HG03280 (cell line): ENCODE measurements around the gene CELA3B.
"Not testable (repeated sequence)": the region's sequence is repeated elsewhere in the genome, so short reads cannot be mapped to it uniquely, and the experiment has no call there.

Experiments
- ATAC-seq: cut with Tn5 transposase; IDR thresholded peaks from one replicate; pipeline ENCODE4 v1.9.1; 2021; ENCODE audit warnings: mild to moderate bottlenecking, moderate library complexity; ENCODE audit not compliant: unreplicated experiment

The CELA3B gene

DNA sequence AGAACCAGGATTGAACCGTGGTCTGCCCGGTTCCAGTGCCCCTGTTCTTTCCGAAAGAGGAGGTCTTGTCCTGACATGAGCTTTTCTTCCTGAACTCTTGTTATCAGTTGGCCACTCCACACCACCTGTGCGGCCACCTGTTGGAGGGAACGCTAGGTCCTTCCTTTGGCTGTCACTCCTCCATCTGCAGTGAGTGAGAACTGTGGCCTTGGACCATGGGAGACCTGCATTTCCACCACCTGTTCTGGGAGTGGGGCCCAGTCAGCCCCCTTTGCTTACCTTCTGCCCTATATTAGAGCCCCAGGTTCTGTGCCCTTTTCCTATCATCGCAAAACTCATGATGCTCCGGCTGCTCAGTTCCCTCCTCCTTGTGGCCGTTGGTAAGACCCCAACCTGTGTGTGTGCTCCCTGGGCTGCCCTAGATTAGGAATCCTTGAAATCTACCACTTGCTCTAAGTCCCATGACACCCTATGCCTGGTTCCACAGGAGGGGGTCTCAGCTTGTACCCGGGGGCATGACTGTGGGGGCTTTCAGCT is at the start of gene CELA3B:
TSS of gene CELA3B (plus strand) at position 320 of the 537 bp plus-strand sequence. CDS start at position 338, 18 bp downstream.
- not testable (repeated sequence) for ATAC-seq

GRCh38 chr1:21927533-21928237 is 49.1 kb upstream of the CELA3B start:
- no peak for ATAC-seq

- ATAC-seq = no peak
These were observed 46.7 kb upstream of the CELA3B start for GRCh38 chr1:21930080-21930571.

DNA sequence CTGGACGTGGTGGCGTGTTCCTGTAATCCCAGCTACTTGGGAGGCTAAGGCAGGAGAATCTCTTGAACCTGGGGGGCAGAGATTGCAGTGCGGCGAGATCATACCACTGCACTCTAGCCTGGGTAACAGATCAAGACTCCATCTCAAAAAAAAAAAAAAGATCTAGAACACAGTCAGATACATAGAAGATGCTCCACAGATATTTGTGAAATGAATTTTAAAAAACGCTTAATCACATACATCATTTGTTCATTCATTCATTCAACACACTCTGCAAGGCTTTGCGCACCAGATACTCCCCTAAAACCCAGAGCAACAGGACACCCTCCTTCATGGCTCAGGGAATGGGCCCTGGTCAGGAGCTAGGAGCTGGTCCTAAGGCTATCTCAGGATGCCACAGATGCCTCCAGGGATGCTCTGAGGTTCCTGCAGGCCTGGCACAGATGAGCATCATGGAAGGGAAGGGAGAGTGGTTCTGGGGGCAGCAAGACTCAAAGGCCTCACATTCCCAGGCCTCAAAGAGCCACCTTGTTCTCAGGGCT is 46.1 kb upstream of the CELA3B start:
- ATAC-seq = no peak

DNA sequence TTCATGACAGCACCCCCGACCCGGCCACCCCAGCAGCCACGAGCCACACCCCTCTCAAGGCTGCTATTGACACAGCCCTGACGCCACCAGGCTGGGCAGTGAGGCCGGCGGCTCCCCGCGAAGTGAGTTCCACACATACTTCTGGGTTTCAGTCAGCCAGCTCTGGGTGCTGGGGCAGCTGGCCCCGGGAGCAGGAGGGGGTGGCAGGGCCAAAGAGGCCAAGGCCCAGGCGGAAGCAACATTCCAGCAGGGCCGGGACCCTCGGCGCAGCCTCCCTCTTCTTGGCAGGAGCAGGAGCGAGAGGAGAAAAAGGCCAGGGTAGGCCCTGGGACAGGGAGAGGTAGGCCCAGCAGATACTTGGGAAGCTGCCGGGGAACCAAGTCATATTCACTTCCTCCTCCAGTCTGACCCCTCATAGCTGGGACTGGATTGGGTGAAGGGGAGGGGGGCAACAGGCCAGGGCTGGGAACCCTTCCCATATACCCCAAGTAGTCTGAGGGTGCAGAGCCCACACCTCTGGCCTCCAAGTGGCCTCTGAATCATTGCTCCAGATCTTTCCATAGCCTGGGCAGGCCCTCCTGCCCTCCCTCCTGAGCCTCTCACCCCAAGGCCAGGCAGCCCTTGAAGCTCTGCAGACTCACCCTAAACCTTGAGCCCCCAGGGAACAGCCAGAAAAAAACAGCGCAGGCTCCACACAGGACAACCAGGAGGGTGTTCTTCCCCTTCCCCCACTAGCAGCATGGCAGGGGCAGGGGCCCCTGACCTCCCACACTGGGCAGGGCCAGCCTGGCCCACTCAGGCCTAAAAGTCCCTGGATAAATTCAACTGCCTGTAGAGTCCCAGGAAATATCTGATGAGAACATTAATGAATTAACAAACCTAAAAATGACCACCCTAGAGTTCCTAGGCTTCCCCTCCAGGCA is 45.4 kb upstream of the CELA3B start:
- no peak for ATAC-seq

DNA sequence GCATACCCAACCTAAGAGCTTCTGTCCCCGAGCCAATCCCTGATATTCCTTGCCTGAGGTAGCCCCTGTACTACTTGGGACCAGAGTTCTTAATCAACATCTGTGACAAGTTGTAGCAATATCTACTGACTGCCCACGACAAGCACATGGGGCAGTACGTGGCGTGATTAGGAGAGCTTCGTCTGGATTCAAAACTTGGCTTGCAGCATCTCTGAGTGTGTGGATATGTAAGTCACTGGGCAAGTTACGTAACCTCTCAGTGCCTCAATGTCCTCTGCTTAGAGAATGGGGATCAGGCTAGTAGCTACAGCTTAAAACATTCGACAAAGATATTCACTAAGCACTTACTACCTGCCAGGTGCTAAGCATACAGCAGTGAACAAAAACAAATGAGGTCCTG is 44.7 kb upstream of the CELA3B start:
- ATAC-seq = no peak

DNA sequence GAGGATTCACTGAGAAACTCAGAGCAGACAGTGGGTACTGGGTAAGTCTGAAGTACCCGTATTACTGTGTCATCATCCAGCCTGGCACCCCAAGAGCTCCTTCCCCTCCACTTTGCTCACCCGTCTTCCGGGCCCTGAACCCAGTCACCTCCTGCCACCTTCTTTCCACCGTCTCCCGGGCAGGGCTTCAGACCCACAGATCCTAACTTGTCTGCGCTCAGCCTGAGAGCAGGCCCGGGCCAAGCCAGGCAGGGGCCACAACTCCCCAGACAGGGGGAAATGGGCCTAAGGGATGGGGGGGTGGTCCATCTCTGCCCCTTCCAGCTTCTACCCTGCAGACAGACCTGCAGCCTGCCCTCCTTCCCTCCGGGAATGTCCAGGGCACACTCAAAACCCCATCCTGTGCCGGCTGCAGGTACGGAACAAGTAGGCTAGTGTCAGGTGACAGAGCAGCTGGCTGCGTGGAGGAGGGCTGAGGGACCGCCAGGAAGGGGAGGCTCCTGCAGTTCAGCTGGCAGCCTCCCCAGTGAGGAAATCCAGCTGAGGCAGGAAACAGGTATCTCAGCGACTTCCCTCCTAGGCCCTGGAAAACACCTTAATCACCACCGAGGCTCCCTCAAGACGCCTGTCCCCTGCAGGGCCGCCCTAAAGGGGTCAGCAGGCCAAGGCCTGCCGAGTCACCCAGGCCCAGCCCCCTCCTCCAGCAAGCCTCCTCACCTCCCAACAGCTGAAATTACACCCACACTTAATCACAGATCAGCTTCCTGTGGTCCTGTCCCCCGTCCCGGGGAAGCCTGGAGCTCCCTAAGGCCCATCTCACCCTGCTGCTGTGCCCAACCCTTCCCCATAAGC is 43.2 kb upstream of the CELA3B start:
- ATAC-seq = no peak

DNA sequence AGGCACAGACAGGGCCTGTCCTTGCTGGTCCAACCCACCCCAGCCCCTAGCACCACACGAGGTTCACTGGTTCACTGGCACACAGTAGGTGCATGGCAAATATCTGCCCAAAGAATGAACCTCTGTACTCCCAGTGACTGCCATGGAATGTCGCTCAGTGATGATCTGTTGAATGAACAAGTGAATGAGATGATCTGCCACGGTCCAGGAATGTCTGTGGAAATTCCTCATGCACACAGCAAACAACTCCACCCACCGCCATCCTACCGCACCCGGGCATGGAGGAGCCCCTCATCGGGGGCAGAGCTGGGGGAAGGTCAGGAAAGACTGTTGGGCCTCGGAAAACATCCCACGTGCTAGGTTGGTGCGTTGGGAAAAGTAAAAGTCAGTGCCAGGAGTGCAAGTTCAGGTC is 41.4 kb upstream of the CELA3B start:
- ATAC-seq = no peak

DNA sequence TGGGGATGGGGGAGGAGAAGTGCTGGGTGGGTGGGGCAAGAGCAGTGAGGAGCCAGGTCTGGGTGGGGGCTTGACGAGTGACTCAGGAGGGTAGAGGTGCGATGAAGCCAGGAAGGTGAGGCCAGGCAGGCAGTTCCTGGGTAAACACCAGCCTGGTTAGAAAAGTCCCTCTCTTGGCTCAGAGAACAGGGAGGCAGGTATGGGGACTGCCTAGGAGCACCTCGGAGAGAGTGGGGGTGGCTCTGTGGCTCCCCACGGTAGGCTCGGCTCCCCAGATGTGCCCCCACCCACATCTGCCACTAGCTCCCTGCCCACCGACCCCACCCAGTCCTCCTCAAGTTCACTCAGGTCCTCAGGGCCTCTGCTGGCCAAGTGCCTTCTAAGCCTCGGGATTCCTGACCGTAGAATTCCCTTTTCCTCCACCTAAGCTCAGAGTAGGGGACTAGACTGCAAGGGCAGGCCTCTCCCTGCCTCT is 40.9 kb upstream of the CELA3B start:
- ATAC-seq = no peak

GRCh38 chr1:21936366-21937031 is 40.3 kb upstream of the CELA3B start:
- ATAC-seq = no peak

GRCh38 chr1:21937034-21937371 is 39.8 kb upstream of the CELA3B start, which contains the start of gene HSPG2:
TSS of gene HSPG2 (minus strand) at chr1:21937310. CDS start at chr1:21937217, 93 bp downstream.
- no peak for ATAC-seq

- ATAC-seq = peak; percentile 63
These were observed 39.3 kb upstream of the CELA3B start for GRCh38 chr1:21937372-21938121.

DNA sequence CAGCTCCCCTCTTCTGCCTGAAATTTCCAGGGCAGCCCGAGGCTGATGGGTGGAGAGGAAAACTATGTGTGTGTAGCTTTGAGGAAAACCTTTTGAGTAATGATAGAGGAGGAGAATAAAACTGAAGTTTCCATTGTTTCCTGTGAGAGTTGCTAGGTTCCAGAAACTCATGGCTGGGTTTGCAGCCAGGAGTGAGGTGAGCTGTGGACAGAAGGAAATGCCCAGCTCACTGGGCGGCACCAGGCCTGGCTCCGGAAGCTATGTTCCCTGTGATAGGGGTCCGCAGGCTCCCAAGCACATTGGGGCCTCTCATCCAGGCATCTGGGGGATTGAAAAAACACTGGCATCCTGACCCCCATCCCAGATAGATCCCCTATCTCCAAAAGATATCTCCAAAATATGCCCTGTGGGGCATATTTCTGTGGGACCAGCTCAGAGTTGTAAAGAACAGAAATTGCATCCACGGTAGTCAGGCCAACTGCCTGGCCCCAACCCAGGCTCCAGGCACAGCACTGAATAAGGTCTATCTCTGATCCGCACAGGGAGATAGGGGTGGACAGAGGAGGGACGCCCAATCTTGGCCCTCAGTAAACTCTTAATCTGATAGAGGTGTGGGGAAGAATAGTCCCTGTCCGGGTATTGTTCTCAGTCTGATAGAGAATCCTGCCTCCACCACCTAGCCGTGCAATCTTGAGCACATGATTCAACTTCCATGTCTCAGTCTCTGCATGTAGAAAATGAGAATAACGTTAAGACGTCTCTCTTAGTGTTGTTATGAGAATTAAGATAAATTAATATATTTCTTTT is 37.9 kb upstream of the CELA3B start:
- no peak for ATAC-seq

GRCh38 chr1:21939650-21940374 is 37.0 kb upstream of the CELA3B start:
- no peak for ATAC-seq

DNA sequence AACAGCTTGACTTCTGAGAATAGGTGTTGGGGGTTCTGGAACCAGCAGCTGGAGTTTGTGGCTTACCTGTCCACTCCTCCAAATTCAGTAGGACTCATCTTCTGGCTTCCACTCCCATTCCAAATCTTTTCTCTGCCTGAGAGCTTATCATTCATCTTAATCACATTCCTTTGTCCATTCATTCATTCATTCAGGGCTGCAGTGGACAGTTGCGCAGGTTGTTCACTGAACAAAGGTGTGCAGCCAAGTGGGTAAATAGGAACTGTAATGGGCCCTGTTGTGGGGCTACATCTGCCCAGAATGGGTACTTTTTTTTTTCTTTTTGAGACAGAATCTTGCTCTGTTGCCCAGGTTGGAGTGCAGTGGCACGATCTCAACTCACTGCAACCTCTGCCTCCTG is 36.3 kb upstream of the CELA3B start:
- ATAC-seq = no peak

GRCh38 chr1:21941370-21941769 is 35.5 kb upstream of the CELA3B start:
- ATAC-seq = no peak

DNA sequence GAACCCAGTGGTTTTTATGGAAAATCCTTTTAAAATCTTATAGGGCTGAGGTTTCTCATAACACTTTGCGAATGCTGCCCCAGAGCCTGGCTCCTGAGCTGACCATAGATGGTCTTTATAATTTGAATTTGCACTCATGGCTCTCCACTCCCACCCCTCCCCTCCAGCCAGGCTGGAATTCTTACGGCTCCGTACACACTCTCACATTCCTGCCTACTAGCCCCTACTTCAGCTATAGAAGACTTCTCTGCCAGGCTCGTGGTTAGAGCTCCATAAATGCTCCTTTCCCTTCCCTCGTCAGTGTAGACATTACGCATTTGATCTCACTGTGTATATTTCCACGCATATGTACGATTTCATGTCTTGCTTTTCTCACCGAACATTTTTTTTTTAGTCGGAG is 34.4 kb upstream of the CELA3B start:
- ATAC-seq = no peak
